Left cardiac atrium (tissue), 4 donors: Measurements from ENCODE around the gene RAB3C. TPM values are rescaled to one million over a fixed set of nuclear protein-coding genes. Genes with fewer than 3 reads are reported as not detected.
"Not testable (repeated sequence)": the region's sequence is repeated elsewhere in the genome, so short reads cannot be mapped to it uniquely, and the experiment has no call there.

ENCODE experiments used
- ATAC-seq, 2 donors: fragments of 200-7000 bp; cut with Tn5 transposase; one replicate each; pipeline ENCODE4 v1.9.1; 2020; ENCODE audit warnings: mild to moderate bottlenecking in 2 of 2, moderate library complexity in 2 of 2
- DNase-seq: peaks from one replicate; pipeline ENCODE4 v3.0.0-alpha.2; 2020
- intact Hi-C, 2 donors: fragments of 100-400 bp; cut with DNase I; formaldehyde crosslinking; loops; one replicate each; pipeline versions ENCODE4 v1.14.1 to v1.15.1; 2022 to 2023
- long read RNA-seq: library from polyadenylated mRNA; unstranded; transcript quantifications from one replicate; pipeline ENCODE4 v2.0.0, GENCODE V29; 2021
- total RNA-seq, 2 donors: library from RNA; stranded (reverse); fragmentation: NEBNext Ultra II Directional; extraction: Animal tissue kit (Norgen Biotek cat#: 25700); gene quantifications; one replicate each; pipeline ENCODE4 v1.2.1, GENCODE V29; 2021
- donor health status: DM: no; HTN: yes; CAD: no.
- donor health status: DM: no; HTN: yes; CAD: no; lungs with severe emphysema.
- donor health status: DM: yes; HTN: yes; CAD: no.
- donor health status: Dilated cardiomyopathy.

The RAB3C gene, protein sequence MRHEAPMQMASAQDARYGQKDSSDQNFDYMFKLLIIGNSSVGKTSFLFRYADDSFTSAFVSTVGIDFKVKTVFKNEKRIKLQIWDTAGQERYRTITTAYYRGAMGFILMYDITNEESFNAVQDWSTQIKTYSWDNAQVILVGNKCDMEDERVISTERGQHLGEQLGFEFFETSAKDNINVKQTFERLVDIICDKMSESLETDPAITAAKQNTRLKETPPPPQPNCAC
- 1 to 10 TPM; 1.3 to 1.9 TPM for total RNA-seq
- long read RNA-seq = 0 reads

DNA sequence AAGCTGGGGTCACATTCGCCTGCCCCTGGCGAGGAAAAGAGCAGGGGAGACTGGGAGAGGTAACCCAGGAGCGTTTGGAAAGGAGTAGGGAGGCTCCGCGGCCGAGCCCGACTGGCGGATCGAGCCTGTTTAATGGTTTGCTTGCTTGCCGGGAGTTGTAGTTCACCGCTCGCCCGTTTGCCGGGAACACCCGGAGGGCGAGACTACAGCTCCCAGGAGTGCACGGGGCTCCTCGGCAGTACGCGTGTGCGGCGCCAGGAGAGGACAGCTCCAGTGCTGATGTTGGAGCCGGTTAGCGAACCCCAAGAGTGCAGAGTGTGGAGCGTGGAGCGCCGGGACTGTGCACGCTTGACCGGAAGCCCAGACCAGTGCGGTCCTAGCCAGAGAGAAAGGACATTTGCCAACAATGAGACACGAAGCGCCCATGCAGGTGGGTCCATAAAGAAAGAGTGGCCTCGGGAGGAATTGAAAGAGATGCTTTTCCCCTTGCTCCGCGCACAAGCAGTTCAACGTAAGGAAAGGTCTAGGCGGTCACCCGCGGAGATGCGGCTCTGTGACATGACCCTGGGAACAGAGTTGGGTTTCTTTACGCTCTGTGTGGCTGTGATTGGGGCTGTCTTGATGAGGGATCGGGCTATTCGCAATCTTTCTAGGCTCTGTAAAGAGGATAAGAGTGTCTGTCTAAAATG, at the start of gene RAB3C:
RAB3C (plus strand) TSS at position 273 of the 689 bp plus-strand sequence; CDS start at position 407, 134 bp downstream.
- peak; percentile 94 for DNase-seq
- intact Hi-C loops = no loop called here

DNA sequence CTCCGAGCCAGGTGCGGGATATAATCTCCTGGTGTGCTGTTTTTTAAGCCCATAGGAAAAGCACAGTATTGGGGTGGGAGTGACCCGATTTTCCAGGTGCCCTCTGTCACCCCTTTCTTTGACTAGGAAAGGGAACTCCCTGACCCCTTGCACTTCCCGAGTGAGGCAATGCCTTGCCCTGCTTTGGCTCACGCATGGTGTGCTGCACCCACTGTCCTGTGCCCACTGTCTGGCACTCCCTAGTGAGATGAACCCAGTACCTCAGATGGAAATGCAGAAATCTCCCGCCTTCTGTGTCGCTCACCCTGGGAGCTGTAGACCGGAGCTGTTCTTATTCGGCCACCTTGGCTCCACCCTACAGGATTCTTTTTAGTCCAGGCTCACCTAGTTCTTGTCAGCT, 40.9 kb upstream of the RAB3C start:
- DNase-seq, ATAC-seq, intact Hi-C loops: not testable (repeated sequence)

More for the DNA sequence above, at the start of gene RAB3C:
- peak; percentile 100 for ATAC-seq

DNA sequence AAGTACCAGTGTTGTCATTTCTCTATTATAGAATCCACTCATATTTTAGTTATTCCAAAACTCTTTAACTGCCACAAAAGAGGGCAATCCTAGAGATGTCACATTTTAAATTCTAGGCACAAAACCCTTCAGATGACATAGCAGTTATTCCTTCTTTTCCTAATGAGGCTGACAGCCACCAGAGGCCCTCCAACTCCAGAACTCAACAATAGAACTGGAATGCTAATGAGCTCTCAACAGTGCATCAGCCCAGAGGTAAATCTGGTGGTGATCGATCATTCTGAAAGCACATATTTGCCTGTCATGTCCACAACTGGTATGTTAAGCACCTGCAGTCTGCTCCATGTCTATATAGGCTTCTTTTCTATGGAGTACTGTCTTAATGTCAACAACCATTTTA, 40.2 kb upstream of the RAB3C start:
- intact Hi-C loops = no loop called here
- ATAC-seq (no peak), DNase-seq (no peak)

DNA sequence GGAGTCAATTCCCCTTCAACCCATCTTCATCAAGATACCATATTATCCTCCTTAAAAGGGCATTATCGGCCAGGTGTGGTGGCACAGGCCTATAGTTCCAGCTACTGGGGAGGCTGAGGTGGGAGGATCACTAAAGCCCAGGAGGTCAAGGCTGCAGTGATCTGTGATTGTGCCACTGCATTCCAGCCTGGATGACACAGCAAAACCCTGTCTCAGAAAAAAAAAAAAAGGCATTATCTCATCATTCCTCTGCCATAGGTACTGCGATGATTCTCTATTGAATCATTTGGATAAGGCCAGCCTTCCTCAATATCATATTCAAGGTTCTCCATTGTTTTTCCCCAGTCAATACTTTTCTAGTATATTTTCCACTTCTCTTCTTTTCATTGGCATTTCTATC, 39.2 kb upstream of the RAB3C start:
- ATAC-seq (no peak), DNase-seq (no peak)
- intact Hi-C loops = no loop called here

DNA sequence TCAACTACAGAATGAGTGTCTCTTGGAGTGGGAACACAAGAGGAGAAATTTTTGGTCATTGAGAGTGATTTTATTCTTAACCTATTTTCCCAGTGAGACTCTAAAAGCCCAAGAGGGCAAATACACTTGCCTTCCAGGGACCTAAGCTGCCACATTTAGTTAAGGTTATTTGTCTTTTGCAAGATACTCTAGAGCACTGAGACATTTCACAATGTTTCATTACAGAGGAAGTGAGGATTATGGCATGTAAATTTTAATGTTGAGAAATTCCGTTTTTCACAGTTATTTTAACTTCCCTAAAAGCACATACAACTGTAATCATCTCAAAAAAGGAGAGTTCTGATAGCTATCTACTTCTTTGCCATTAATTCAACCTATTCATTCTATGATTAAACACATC, 38.7 kb upstream of the RAB3C start:
- intact Hi-C loops = no loop called here
- ATAC-seq (no peak), DNase-seq (no peak)

DNA sequence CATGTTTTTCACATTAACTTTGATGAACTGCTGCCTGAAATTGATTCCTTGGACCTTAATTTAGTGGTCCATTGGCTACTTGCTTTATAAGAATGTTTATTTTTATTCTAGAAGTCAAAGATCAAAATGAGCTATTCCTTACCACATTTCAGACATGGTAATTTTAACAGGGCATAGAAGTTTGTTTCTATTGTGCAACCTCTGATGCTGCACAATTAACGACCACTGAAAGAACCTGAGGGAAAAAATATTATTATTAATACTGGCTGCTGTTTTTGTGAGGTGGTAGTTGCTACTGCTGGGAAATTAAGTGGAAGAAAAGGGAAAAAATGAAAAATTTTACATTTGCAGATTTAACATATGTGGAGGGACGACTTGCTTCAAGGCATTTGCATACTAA, 37.9 kb upstream of the RAB3C start:
- intact Hi-C loops = no loop called here

DNA sequence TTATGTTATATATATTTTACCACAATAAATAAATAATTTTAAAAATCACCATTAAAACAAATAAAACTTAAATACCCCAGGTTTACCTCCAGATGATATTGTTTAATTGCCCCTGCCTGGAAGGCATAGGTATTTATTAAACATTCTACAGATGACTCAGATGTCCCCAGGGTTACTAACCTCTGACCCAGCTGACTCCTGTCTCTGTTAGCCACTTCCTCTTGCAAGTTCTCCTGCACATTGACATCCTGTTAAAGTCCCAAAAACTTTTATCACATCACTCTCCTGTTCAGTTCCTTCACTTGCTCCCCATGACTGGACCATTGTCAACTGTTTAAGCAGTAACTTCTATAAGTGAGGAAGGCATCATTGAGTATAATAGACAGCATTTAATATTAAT, 37.0 kb upstream of the RAB3C start:
- ATAC-seq (no peak), DNase-seq (no peak)
- intact Hi-C loops = no loop called here

More for the DNA sequence above, 37.9 kb upstream of the RAB3C start:
- DNase-seq = no peak
- ATAC-seq = no peak

DNA sequence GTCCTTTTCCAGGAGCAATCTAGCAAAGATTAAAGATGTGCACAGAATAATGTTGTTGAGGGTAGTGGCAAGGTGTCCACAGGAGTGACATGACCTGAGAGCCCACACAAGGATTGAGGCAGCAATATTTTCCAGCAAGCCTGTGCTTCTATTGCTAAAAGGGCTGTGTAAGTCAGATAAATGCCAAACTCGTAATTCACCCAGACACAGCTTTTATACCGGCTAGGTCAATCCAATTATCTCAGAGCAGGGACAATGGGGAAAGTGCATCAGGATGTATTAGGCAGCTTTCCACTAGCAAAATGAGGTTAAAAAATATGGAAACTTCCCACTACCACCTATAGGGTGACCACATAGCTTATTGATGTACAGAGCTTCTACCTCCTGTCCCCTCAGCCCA, 34.8 kb upstream of the RAB3C start:
- intact Hi-C loops = no loop called here
- no peak for DNase-seq
- ATAC-seq = no peak

DNA sequence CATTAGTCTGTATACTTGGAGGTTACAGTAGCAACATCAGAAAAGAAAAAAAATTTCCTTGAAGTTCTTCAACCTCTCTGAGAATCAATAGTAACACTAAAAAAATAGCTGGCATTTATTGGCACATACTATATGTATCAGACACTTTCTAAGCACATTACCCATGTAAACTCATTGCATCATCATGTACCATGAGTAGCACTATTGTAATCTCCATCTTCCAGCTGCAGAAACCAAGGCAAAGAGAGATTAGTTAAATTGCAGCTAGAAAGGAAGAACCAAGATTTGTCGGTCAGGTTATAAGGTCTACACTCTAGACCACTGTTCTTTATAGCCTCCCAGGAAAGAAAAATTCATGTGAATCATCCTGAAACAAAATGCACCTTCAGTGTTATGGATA, 31.4 kb upstream of the RAB3C start:
- intact Hi-C loops = no loop called here
- DNase-seq = no peak
- no peak for ATAC-seq

DNA sequence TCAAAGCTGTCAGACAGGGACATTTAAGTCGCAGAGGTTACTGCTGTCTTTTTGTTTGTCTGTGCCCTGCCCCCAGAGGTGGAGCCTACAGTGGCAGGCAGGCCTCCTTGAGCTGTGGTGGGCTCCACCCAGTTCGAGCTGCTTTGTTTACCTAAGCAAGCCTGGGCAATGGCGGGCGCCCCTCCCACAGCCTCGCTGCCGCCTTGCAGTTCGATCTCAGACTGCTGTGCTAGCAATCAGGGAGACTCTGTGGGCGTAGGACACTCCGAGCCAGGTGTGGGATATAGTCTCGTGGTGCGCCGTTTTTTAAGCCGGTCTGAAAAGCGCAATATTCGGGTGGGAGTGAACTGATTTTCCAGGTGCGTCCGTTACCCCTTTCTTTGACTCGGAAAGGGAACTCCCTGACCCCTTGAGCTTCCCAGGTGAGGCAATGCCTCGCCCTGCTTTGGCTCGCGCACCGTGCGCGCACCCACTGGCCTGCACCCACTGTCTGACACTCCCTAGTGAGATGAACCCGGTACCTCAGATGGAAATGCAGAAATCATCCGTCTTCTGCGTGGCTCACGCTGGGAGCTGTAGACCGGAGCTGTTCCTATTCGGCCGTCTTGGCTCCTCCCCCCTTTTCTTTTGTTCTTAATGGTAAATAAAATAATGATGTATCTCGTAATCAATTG, 25.1 kb upstream of the RAB3C start:
- intact Hi-C loops, ATAC-seq, DNase-seq: not testable (repeated sequence)

DNA sequence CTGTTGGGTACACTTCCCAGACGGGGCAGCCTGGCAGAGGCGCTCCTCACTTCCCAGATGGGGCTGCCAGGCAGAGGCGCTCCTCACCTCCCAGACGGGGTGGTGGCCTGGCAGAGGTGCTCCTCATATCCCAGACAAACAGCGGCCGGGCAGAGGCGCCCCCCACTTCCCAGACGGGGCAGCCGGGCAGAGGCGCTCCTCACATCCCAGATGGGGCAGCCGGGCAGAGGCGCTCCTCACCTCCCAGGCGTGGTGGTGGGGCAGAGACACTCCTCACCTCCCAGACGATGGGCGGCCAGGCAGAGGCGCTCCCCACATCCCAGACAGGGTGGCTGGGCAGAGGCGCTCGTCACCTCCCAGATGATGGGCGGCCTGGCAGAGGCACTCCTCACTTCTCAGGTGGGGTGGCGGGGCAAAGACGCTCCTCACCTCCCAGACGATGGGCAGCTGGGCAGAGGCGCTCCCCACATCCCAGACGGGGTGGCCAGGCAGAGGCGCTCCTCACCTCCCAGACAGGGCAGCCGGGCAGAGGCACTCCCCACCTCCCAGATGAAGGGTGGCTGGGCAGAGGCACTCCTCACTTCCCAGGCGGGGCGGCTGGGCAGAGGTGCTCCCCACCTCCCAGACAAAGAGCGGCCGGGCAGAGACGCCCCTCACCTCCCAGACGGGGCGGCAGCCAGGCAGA, 19.7 kb upstream of the RAB3C start:
- ATAC-seq, intact Hi-C loops, DNase-seq: not testable (repeated sequence)

DNA sequence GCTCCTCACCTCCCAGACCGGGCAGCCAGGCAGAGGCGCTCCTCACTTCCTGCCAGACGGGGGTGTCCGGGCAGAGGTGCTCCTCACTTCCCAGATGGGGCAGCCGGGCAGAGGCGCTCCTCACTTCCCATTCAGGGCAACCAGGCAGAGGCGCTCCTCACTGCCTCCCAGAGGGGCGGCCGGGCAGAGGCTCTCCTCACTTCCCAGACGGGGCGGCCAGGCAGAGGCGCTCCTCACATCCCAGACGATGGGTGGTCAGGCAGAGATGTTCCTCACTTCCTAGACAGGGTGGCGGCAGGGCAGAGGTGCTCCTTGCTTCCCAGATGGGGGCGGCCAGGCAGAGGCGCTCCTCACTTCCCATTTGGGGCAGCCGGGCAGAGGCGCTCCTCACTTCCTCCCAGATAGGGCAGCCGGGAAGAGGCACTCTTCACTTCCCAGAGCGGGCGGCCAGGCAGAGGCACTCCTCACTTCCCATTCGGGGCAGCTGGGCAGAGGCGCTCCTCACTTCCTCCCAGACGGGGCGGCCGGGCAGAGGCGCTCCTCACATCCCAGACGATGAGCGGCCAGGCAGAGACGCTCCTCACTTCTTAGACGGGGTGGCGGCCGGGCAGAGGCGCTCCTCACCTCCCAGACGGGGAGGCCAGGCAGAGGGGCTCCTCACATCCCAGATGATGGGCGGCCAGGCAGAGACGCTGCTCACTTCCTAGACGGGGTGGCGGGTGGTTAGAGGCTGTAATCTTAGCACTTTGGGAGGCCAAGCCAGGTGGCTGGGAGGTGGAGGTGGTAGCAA, 18.6 kb upstream of the RAB3C start:
- ATAC-seq, intact Hi-C loops, DNase-seq: not testable (repeated sequence)

DNA sequence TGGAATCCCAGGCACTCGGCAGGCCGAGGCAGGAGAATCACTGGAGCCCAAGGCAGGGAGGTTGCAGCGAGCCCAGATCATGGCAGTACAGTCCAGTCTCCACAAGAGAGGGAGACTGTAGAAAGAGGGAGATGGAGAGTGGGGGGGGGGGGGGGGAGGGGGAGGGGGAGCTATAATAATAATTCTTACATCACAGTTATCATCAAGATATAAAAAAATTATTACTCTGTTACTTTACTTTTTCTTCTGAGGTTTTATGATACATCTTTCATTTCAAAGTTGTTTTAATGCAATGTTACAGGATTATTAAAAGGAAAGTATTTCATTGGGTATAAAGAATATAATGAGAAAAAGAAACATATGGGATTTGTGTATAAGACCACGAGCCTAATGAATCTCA, 17.8 kb upstream of the RAB3C start:
- no peak for ATAC-seq
- intact Hi-C loops = no loop called here
- DNase-seq = no peak

DNA sequence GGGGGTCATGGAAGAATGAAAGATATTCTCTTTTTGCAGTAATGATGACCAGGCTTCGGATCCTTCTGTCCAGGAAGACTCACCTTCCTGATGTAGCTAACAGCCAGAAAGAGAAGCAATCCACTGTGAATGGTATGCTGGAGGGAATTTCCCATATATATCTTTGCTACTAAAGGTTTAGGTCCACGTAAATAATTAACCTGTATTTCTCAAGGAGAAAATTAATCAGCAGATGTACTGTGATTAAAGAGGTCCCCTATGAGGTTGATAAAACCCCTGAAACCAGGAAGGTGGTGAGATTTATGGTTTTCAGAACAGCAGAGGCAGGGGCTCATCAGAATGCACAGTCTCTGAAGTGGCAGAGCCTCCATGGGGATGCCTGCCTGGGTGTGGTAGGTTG, 11.4 kb upstream of the RAB3C start:
- ATAC-seq = no peak

DNA sequence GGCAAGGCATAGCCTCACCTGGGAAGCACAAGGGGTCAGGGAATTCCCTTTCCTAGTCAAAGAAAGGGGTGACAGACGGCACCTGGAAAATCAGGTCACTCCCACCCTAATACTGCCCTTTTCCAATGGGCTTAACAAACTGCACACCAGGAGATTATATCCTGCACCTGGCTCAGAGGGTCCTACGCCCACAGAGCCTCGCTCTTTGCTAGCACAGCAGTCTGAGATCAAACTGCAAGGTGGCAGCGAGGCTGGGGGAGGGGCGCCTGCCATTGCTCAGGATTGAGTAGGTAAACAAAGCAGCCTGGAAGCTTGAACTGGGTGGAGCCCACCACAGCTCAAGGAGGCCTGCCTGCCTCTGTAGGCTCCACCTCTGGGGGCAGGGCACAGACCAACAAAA, 9.9 kb upstream of the RAB3C start:
- intact Hi-C loops, ATAC-seq, DNase-seq: not testable (repeated sequence)

More for the DNA sequence above, 11.4 kb upstream of the RAB3C start:
- DNase-seq = no peak
- intact Hi-C loops = no loop called here

DNA sequence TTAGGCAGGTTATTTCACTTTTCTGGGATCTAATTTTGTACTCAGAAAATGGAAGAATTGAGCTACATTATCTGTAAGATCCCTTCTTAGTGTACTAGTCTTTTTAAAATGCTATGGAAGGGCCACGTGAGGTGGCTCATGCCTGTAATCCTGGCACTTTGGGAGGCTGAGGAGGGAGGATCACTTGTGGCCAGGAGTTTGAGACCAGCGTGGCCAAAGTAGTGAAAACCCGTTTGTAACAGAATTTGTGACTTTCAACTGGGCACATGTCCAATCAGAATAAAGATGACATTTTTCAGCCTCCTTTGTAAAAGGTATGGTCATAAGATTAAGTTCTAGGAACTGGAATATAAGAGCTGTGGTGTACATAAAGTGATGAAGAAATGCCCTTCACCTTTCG, 3.1 kb upstream of the RAB3C start:
- no peak for DNase-seq
- intact Hi-C loops = no loop called here
- no peak for ATAC-seq

DNA sequence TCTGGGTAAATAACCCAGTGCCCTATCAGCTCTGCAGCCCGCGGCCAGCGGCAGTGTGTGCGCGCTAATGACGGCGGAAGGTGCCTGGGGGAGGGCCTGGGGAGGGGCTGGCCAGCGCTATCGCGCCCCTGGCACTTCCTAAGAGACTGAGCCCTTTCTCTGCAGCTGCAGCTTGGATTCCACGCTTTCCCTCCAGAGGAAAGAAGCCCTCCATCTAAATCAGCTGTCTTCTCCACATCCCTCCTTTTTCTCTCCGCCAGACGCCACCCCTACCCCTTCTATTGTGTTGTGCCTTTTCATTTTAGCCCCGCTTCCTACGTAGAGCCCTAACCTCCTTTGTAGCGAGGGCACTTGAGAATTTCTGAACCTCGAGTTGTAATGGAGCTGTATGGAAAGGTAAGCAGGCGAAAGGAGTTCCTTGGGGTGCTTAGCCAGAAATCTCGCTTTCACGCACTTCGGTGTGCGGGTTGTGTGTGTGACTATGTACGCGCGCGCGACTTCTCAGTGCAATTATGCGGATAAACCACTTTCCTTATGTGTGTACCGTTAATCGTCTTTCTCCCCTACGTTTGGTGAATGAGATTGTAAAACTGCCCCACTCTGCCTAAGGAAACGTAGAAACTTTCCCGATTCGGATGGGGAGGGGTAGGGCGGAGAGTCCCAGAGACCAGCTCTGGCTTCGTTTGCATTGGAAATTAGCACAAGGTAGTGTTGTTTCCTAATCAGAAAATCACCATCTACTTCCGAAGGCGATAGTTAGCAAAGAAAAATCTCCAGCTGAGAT, 664 bp upstream of the RAB3C start:
- intact Hi-C loops = no loop called here
- DNase-seq (no peak), ATAC-seq (peak; percentile 35)

DNA sequence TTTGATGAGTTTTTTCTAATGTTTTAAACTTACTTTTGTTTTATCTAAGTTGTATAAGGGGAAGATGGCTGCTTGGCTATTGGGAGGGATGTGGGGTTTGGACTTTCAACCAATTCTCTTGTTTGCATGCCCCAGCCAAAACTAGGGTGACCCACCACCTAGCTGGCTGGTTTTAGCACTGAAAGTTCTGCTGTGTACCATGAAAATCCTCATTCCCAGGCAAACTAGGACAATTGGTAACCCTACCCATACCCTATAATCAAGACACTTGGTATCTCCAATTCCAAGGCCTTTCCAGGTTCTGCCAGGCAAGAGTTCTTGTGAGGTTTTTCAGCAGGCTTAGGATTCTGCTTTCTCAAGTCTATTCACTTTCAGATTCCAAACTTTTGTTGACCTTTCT, 13.1 kb downstream of the RAB3C start:
- no peak for ATAC-seq
- intact Hi-C loops = no loop called here
- DNase-seq = no peak
